Measurements from ENCODE around the gene IGFBP2. TPM values are rescaled to one million over a fixed set of nuclear protein-coding genes. Genes with fewer than 3 reads are reported as not detected.

The IGFBP2 gene
- total and polyA plus RNA-seq, 2 of the 8 experiments (the other 6 are each of a cell fraction or from before 2014, with no cell fraction given), result 326 to 782 TPM

DNA sequence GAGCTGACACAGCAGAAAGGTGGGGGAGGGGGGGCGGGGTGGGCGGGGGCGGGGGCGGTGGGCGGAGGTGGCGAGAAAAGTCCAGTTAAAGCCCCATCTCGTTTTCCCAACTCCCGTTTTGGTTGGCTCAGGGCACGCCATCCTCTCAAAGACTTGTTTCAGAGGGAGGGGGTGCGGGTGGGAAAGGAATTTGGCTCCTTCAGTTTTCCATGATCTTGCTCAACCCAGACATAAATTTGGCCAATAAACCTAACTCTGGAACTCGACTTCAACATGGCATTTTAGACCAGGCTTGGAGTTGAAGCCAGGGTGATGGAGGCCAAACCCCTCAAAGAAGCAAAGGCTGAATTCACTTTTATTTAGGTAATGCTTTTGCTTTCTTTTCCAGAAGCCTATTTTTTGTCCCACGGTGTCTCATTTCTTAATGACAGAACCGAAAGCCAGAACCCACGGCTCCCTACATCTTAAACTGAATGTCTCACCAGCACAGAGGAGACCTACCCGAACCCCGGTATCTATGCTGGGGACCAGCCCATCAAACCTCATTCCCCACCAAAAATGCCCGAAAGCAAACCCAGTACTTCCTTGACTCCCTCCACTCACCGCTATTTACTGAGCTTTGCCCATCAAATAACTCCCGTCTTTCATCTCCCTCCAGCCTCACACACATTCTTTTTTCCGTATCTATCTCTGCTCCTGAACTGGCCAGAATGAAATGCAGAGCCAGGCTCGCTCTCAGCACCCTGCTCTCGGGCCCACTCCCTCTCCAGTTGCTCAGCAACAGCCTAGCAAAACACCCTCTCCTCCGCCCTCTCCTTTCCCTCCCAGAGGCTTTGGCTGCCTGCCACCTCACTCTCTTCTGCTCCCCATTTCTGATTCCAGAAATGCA lies 57.9 kb downstream of the IGFBP2 start:
- POLR2A ChIA-PET (ENCODE audit: partially characterized antibody), result interaction anchor here (1.0 to 1.3 kb wide), 2 partner anchors 76 to 186 kb away, joined by 3 to 4 read pairs; no protein-coding TSS in a partner anchor
- H3K9ac ChIP-seq (replicated peaks in 1 of 4; ENCODE audit: extremely low read depth in 1 of 4, low read depth in 3 of 4, low read length in 3 of 4), result no peak overlapping the region

More for the DNA sequence above, 57.9 kb downstream of the IGFBP2 start:
- Histone ChIP-seq H3K9me3 (ENCODE audit: insufficient read depth in 2 of 2, low read depth in 1 of 2, low read length in 1 of 2) (no peaks in the 10 kb centered on the region), H3K56ac (replicated peaks; ENCODE audit: insufficient read length, low read depth, low read length) (no peak overlapping the region), H2BK20ac (ENCODE audit: low read length) (no peak overlapping the region), H4K91ac (replicated peaks; ENCODE audit: insufficient read length, low read length) (no peak overlapping the region), H4K8ac (ENCODE audit: extremely low read depth, insufficient read depth, low read length) (no peak overlapping the region), H2BK12ac (ENCODE audit: low read depth, low read length) (no peak overlapping the region), H3K36me3 (ENCODE audit: control insufficient read depth in 2 of 4, insufficient read depth in 4 of 4, low read length in 3 of 4) (no peaks in the 10 kb centered on the region), H3K4me1 (replicated peaks in 1 of 4; ENCODE audit: control insufficient read depth in 3 of 4, insufficient read depth in 4 of 4, low read length in 3 of 4) (peaks cover 12 to 24% (median 16%) of the 10 kb centered on the region in 4 experiments), H2BK15ac (ENCODE audit: low read length) (no peak overlapping the region), H2AK5ac (ENCODE audit: low read depth, low read length) (no peak overlapping the region), H3K18ac (ENCODE audit: extremely low read depth, low read length) (no peak overlapping the region; the same call in 1 of the 2 replicates), H3K4ac (replicated peaks; ENCODE audit: insufficient read length, low read depth, low read length) (no peak overlapping the region), H2AFZ (ENCODE audit: low read length) (no peak overlapping the region), H2BK120ac (replicated peaks; ENCODE audit: low read depth, low read length) (no peak overlapping the region), H4K20me1 (replicated peaks in 1 of 2; ENCODE audit: control insufficient read depth in 1 of 2, insufficient read depth in 2 of 2, low read length in 2 of 2) (no peaks in the 10 kb centered on the region), H3K27me3 (replicated peaks in 1 of 4; ENCODE audit: control insufficient read depth in 3 of 4, extremely low read depth in 1 of 4, insufficient read depth in 3 of 4, low read length in 3 of 4) (peaks cover 0 to 23% (median 19%) of the 10 kb centered on the region in 4 experiments; a peak in 6 of 7 replicates), H3K23me2 (ENCODE audit: low read depth, low read length) (peaks cover 28% of the 10 kb centered on the region), H3K4me2 (ENCODE audit: insufficient read depth in 1 of 2, low read depth in 2 of 2, low read length in 2 of 2) (peak overlapping the region; percentile 68 to 94), H2BK5ac (ENCODE audit: low read depth, low read length) (no peak overlapping the region), H3K79me1 (ENCODE audit: low read depth, low read length) (no peaks in the 10 kb centered on the region), H3K79me2 (ENCODE audit: control insufficient read depth in 1 of 2, insufficient read depth in 2 of 2, low read length in 2 of 2) (no peaks in the 10 kb centered on the region), H3K14ac (ENCODE audit: insufficient read length) (no peak overlapping the region), H3K4me3 (ENCODE audit: extremely low read depth in 1 of 4, insufficient read depth in 2 of 4, low read depth in 3 of 4, low read length in 4 of 4) (peak overlapping the region; percentile 0 to 71 (median 18); a peak in 5 of 8 replicates), H3K27ac (ENCODE audit: low read depth, low read length) (no peak overlapping the region), H4K5ac (ENCODE audit: insufficient read length, low read depth, low read length) (no peak overlapping the region), H3K23ac (ENCODE audit: insufficient read length) (no peak overlapping the region)
- peak; percentile 19; the same call in 1 of the 2 replicates for TF ChIP-seq RBBP5 (IDR thresholded peaks at IDR 0.05; ENCODE audit: borderline replicate concordance, low read depth, low read length)
- no peak for TF ChIP-seq RAD21 (IDR thresholded peaks at IDR 0.05 in 1 of 2, conservative IDR thresholded peaks at IDR 0.05 in 1 of 2; ENCODE audit: low read depth in 2 of 2, low read length in 2 of 2)
- TF ChIP-seq CEBPB (IDR thresholded peaks at IDR 0.05; ENCODE audit: low read depth, low read length), result no peak
- TF ChIP-seq TBP (IDR thresholded peaks at IDR 0.05; ENCODE audit: low read depth, low read length), result no peak
- no peak for TF ChIP-seq SIX5 (IDR thresholded peaks at IDR 0.05; ENCODE audit: low read depth, low read length)
- no peak for TF ChIP-seq SUZ12 (IDR thresholded peaks at IDR 0.05; ENCODE audit: low read length)
- WGBS, 2 experiments (ENCODE audit: extremely low coverage in 1 of 2, insufficient coverage in 1 of 2, insufficient read length in 1 of 2, insufficient replicate concordance in 2 of 2, low coverage in 1 of 2, low lambda C conversion rate in 2 of 2, missing lambda C conversion rate in 1 of 2), result 19% methylated on average over 18 of the region's 23 CpGs; no CpG with 5 or more reads in 1 of the 2 experiments
- FAIRE-seq, result no peak
- CTCF ChIA-PET (ENCODE audit: partially characterized antibody), result interaction anchor here (0.6 to 2.0 kb wide), 5 partner anchors 9 to 175 kb away, joined by 3 to 5 read pairs (median 3); no protein-coding TSS in a partner anchor
- DNase-seq (ENCODE audit: low read depth in 1 of 2, low spot score in 2 of 2), result no peak

Data from H1 (cell line).